Measurements from ENCODE around the gene DGKH. TPM values are rescaled to one million over a fixed set of nuclear protein-coding genes. Genes with fewer than 3 reads are reported as not detected.

The DGKH gene
- total and polyA plus RNA-seq, 2 donors (not counting 1 experiment from before 2014, with no cell fraction given) = 0.06 to 0.67 TPM

DNA sequence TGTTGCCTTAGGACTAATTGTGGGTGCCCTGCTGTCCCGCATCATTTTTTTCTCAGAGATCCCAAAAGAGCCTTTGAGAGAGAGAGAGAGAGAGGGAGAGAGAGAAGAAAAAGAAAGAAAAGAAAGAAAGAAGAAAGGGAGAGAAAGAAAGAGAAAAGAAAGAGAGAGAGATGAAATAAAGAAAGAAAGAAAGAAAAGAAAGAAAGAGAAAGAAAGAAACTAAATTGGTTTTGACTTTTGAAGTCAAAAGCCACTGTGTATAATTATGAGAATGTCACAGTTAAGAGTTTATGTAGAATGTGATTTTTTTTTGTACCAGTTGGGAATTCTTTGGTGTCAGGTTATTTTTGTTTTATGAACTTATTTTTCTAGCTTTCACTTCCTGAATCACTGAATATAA, 180.1 kb downstream of the DGKH start:
- ChIA-PET POLR2A (no interaction called here), CTCF (interaction anchor here (0.8 kb wide), 1 partner anchor 114 kb away, joined by 3 read pairs; no protein-coding TSS in a partner anchor)
- Histone ChIP-seq H3K9ac (ENCODE audit: low read length) (no peak overlapping the region), H3K4me2 (replicated peaks; ENCODE audit: low read depth, low read length, poor library complexity, severe bottlenecking) (no peak overlapping the region), H3K4me3 (ENCODE audit: control extremely low read depth in 1 of 5, extremely low read depth in 1 of 5, insufficient read depth in 1 of 5, low read depth in 2 of 5, low read length in 4 of 5) (no peak overlapping the region), H4K20me1 (ENCODE audit: control insufficient read depth, insufficient read depth, low read length, poor library complexity, severe bottlenecking) (no peaks in the 10 kb centered on the region), H3K9me3 (ENCODE audit: control extremely low read depth in 1 of 3, control insufficient read depth in 2 of 3, insufficient read depth in 1 of 3, low read length in 2 of 3) (peaks cover 0 to 3% (median 0%) of the 10 kb centered on the region in 3 donors), H3K79me2 (ENCODE audit: control insufficient read depth, insufficient read depth, low read length) (no peaks in the 10 kb centered on the region), H2AFZ (ENCODE audit: insufficient read depth, low read depth, low read length, poor library complexity, severe bottlenecking) (no peak overlapping the region), H3K27me3 (replicated peaks in 1 of 4; ENCODE audit: control extremely low read depth in 1 of 4, control insufficient read depth in 3 of 4, insufficient read depth in 4 of 4, low read length in 3 of 4) (no peaks in the 10 kb centered on the region), H3K4me1 (ENCODE audit: control insufficient read depth in 2 of 2, insufficient read depth in 2 of 2, low read length in 2 of 2) (no peaks in the 10 kb centered on the region), H3K36me3 (replicated peaks in 1 of 2; ENCODE audit: control extremely low read depth in 1 of 2, control insufficient read depth in 1 of 2, extremely low read depth in 1 of 2, insufficient read depth in 2 of 2, low read length in 1 of 2) (no peaks in the 10 kb centered on the region), H3K27ac (ENCODE audit: low read length in 2 of 2) (no peak overlapping the region)
- intact Hi-C loops (cut with micrococcal nuclease) = no loop called here
- DNase-seq (no peak), ATAC-seq (ENCODE audit: low read depth) (no peak)
- no peaks in the 10 kb centered on the region for H3K27me3 Mint-ChIP-seq
- no peak overlapping the region for H3K4me3 Mint-ChIP-seq
- no peaks in the 10 kb centered on the region for H3K9me3 Mint-ChIP-seq (ENCODE audit: insufficient read depth)
- H3K4me1 Mint-ChIP-seq = no peaks in the 10 kb centered on the region
- no peak for TF ChIP-seq EZH2 (IDR thresholded peaks at IDR 0.05; ENCODE audit: borderline replicate concordance, insufficient read depth, low read depth, low read length, poor library complexity, severe bottlenecking)
- TF ChIP-seq, protein P1, sequence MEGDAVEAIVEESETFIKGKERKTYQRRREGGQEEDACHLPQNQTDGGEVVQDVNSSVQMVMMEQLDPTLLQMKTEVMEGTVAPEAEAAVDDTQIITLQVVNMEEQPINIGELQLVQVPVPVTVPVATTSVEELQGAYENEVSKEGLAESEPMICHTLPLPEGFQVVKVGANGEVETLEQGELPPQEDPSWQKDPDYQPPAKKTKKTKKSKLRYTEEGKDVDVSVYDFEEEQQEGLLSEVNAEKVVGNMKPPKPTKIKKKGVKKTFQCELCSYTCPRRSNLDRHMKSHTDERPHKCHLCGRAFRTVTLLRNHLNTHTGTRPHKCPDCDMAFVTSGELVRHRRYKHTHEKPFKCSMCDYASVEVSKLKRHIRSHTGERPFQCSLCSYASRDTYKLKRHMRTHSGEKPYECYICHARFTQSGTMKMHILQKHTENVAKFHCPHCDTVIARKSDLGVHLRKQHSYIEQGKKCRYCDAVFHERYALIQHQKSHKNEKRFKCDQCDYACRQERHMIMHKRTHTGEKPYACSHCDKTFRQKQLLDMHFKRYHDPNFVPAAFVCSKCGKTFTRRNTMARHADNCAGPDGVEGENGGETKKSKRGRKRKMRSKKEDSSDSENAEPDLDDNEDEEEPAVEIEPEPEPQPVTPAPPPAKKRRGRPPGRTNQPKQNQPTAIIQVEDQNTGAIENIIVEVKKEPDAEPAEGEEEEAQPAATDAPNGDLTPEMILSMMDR (IDR thresholded peaks at IDR 0.05) = peak; percentile 33
- 100% methylated on average over 1 of the region's 1 CpG for WGBS (ENCODE audit: insufficient coverage)
- no peak overlapping the region for H3K27ac Mint-ChIP-seq

DNA sequence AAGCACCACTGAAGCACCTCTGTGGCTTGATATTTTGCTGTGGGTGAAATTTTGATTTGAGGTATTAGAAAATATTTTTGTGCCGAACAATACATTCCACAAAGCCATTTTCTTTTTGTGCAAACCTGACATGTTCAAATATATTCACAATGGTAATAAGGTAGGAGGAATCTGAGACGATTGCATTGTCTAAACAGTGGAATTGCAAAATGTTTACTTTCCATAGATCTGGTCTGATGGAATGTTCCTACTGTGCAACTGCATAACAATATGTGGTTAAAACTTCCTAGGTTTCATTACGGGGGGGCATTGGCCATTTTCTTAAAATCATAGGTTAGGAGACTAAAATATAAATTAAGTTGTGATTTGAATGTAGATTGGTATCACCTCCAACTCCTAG, 180.8 kb downstream of the DGKH start:
- intact Hi-C loops (cut with micrococcal nuclease) = no loop called here
- no peaks in the 10 kb centered on the region for H3K4me1 ChIP-seq (ENCODE audit: control insufficient read depth in 2 of 2, insufficient read depth in 2 of 2, low read length in 2 of 2)
- Mint-ChIP-seq H3K27ac (no peak overlapping the region), H3K27me3 (no peaks in the 10 kb centered on the region), H3K4me1 (no peaks in the 10 kb centered on the region), H3K4me3 (no peak overlapping the region), H3K9me3 (ENCODE audit: insufficient read depth) (no peaks in the 10 kb centered on the region)
- ATAC-seq (ENCODE audit: low read depth) = no peak
- no peak overlapping the region for H3K4me3 ChIP-seq (ENCODE audit: control extremely low read depth in 1 of 5, extremely low read depth in 1 of 5, insufficient read depth in 1 of 5, low read depth in 2 of 5, low read length in 4 of 5)
- CTCF ChIA-PET = interaction anchor here (0.8 kb wide), 1 partner anchor 115 kb away, joined by 3 read pairs; no protein-coding TSS in a partner anchor
- WGBS (ENCODE audit: insufficient coverage) = 100% methylated on average over 1 of the region's 3 CpGs
- no peaks in the 10 kb centered on the region for H3K79me2 ChIP-seq (ENCODE audit: control insufficient read depth, insufficient read depth, low read length)
- H3K27me3 ChIP-seq (replicated peaks in 1 of 4; ENCODE audit: control extremely low read depth in 1 of 4, control insufficient read depth in 3 of 4, insufficient read depth in 4 of 4, low read length in 3 of 4) = no peaks in the 10 kb centered on the region
- POLR2A ChIA-PET = no interaction called here
- no peak overlapping the region for H3K9ac ChIP-seq (ENCODE audit: low read length)
- no peak for TF ChIP-seq EZH2 (IDR thresholded peaks at IDR 0.05; ENCODE audit: borderline replicate concordance, insufficient read depth, low read depth, low read length, poor library complexity, severe bottlenecking)
- TF ChIP-seq, protein P1 (IDR thresholded peaks at IDR 0.05) = no peak
- no peak overlapping the region for H3K27ac ChIP-seq (ENCODE audit: low read length in 2 of 2)
- H3K4me2 ChIP-seq (replicated peaks; ENCODE audit: low read depth, low read length, poor library complexity, severe bottlenecking) = no peak overlapping the region
- H3K36me3 ChIP-seq (replicated peaks in 1 of 2; ENCODE audit: control extremely low read depth in 1 of 2, control insufficient read depth in 1 of 2, extremely low read depth in 1 of 2, insufficient read depth in 2 of 2, low read length in 1 of 2) = no peaks in the 10 kb centered on the region
- DNase-seq = no peak
- H3K9me3 ChIP-seq (ENCODE audit: control extremely low read depth in 1 of 3, control insufficient read depth in 2 of 3, insufficient read depth in 1 of 3, low read length in 2 of 3) = peaks cover 0 to 3% (median 0%) of the 10 kb centered on the region in 3 donors
- no peaks in the 10 kb centered on the region for H4K20me1 ChIP-seq (ENCODE audit: control insufficient read depth, insufficient read depth, low read length, poor library complexity, severe bottlenecking)
- no peak overlapping the region for H2AFZ ChIP-seq (ENCODE audit: insufficient read depth, low read depth, low read length, poor library complexity, severe bottlenecking)

Data from B cell (primary cell).